Bronchial epithelial cell (primary cell): ENCODE data around the gene UNC80. TPM values are rescaled to one million over a fixed set of nuclear protein-coding genes. Genes with fewer than 3 reads are reported as not detected.

Experiments used
- DNase-seq: peaks from one replicate; pipeline ENCODE4 v3.0.0-alpha.2; 2010; ENCODE audit warnings: low read depth
- FAIRE-seq: peaks from 2 replicates; lab custom pipeline; 2011; peaks lifted over from hg19 to GRCh38; lab: Jason Lieb, UNC
- H3K27me3 ChIP-seq: 2 replicates; pipeline ENCODE4 v1.5.1; 2011; ENCODE audit warnings: low read length; ENCODE audit not compliant: control insufficient read depth, insufficient read depth
- H3K36me3 ChIP-seq: 2 replicates; pipeline ENCODE4 v1.5.1; 2011; ENCODE audit warnings: low read length; ENCODE audit not compliant: control insufficient read depth, insufficient read depth
- H3K4me3 ChIP-seq: 2 replicates; pipeline ENCODE4 v1.5.1; 2011; ENCODE audit warnings: mild to moderate bottlenecking, low read depth, low read length, control low read depth
- total RNA-seq: library from RNA; depleted of rRNA; stranded (reverse); fragments of >200 nt; gene quantifications from 2 replicates; pipeline ENCODE4 v1.2.1, GENCODE V29; 2014
- TF ChIP-seq, protein P1 (sequence below): IDR thresholded peaks from 2 replicates; pipeline ENCODE4 v1.5.1; 2011; ENCODE audit warnings: mild to moderate bottlenecking, moderate library complexity, low read length, control low read depth, inconsistent platforms; ENCODE audit not compliant: insufficient read depth, severe bottlenecking

The UNC80 gene
- total RNA-seq, 1 donor from 2014 or later = under 0.01 TPM

- TF ChIP-seq, protein P1, sequence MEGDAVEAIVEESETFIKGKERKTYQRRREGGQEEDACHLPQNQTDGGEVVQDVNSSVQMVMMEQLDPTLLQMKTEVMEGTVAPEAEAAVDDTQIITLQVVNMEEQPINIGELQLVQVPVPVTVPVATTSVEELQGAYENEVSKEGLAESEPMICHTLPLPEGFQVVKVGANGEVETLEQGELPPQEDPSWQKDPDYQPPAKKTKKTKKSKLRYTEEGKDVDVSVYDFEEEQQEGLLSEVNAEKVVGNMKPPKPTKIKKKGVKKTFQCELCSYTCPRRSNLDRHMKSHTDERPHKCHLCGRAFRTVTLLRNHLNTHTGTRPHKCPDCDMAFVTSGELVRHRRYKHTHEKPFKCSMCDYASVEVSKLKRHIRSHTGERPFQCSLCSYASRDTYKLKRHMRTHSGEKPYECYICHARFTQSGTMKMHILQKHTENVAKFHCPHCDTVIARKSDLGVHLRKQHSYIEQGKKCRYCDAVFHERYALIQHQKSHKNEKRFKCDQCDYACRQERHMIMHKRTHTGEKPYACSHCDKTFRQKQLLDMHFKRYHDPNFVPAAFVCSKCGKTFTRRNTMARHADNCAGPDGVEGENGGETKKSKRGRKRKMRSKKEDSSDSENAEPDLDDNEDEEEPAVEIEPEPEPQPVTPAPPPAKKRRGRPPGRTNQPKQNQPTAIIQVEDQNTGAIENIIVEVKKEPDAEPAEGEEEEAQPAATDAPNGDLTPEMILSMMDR = no peak
- FAIRE-seq = no peak
Measured at GRCh38 chr2:209767316-209767715, 4.3 kb upstream of the UNC80 start.

GRCh38 chr2:209768557-209768956, 3.1 kb upstream of the UNC80 start:
- Histone ChIP-seq H3K36me3 (no peaks in the 10 kb centered on the region), H3K4me3 (no peak overlapping the region), H3K27me3 (no peaks in the 10 kb centered on the region)
- DNase-seq = no peak
- FAIRE-seq = no peak
- TF ChIP-seq, protein P1 = no peak

More at GRCh38 chr2:209767316-209767715, 4.3 kb upstream of the UNC80 start:
- DNase-seq = no peak
- no peaks in the 10 kb centered on the region for H3K36me3 ChIP-seq
- H3K27me3 ChIP-seq = no peaks in the 10 kb centered on the region
- H3K4me3 ChIP-seq = no peak overlapping the region

GRCh38 chr2:209772290-209772685, 656 bp downstream of the UNC80 start:
- H3K27me3 ChIP-seq = no peaks in the 10 kb centered on the region
- FAIRE-seq (no peak), DNase-seq (no peak)
- TF ChIP-seq, protein P1 = no peak
- H3K36me3 ChIP-seq = no peaks in the 10 kb centered on the region
- H3K4me3 ChIP-seq = no peak overlapping the region

DNA sequence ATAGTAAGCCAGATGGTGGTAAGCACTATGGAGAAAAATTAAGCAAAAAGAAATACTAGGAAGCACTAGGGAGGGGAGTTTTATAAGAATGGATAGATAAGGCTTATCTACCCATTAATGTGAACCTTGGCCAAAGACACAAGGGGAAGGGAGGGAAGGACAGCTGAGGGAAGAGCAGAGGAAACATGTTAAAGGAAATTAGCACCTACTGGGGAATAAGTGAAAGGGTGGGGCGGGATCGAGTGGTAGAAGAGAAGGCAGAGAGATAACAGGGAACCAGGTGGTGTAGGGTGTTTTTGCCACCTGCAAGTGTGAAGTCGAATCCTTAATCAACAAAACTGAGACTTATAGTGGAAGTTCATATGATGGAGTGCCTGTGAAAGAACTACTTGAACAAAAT, 1.7 kb downstream of the UNC80 start:
- no peak for DNase-seq
- FAIRE-seq = no peak
- Histone ChIP-seq H3K36me3 (no peaks in the 10 kb centered on the region), H3K27me3 (no peaks in the 10 kb centered on the region), H3K4me3 (no peak overlapping the region)
- TF ChIP-seq, protein P1 = no peak

DNA sequence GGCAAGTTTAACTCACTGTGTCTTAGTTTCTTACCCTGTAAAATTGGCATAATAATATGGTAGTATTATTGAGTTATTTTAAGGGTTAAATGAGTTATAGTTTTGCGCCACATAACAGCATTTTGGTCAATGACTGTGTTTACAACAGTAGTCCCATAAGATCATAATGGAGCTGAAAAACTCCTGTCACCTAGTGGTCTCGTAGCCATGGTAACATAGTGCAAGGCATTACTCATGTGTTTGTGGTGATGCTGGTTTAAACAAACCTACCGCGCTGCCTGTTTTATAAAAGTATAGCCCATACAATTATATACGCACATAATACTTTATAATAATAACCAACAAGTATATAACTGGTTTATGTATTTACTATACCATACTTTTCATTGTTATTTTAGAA, 15.8 kb downstream of the UNC80 start:
- no peaks in the 10 kb centered on the region for H3K36me3 ChIP-seq
- TF ChIP-seq, protein P1 = no peak
- H3K4me3 ChIP-seq = no peak overlapping the region
- DNase-seq (no peak), FAIRE-seq (no peak)
- H3K27me3 ChIP-seq = no peaks in the 10 kb centered on the region

DNA sequence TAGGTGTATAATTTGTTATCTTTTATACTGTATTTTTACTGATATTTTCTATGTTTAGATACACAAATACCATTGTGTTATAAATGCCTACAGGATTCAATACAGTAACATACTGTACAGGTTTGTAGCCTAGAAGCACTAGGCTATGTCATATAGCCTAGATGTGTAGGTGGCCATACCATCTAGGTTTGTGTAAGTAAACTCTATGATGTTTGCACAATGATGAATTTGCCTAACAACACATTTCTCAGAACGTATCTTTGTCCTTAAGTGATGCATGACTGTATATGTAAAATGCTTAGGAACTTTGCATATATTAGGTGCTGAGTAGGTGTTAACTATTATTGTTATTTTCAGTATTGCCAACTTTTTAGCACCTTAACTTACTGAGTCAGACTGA, 17.3 kb downstream of the UNC80 start:
- TF ChIP-seq, protein P1 = no peak
- DNase-seq = peak; percentile 60
- H3K36me3 ChIP-seq = no peaks in the 10 kb centered on the region
- no peak overlapping the region for H3K4me3 ChIP-seq
- no peak for FAIRE-seq
- H3K27me3 ChIP-seq = no peaks in the 10 kb centered on the region
